ENCODE data around the gene ZAP70. TPM values are rescaled to one million over a fixed set of nuclear protein-coding genes. Genes with fewer than 3 reads are reported as not detected.

Gene ZAP70
- total RNA-seq, 1 experiment from 2014 or later: 0.61 TPM

DNA sequence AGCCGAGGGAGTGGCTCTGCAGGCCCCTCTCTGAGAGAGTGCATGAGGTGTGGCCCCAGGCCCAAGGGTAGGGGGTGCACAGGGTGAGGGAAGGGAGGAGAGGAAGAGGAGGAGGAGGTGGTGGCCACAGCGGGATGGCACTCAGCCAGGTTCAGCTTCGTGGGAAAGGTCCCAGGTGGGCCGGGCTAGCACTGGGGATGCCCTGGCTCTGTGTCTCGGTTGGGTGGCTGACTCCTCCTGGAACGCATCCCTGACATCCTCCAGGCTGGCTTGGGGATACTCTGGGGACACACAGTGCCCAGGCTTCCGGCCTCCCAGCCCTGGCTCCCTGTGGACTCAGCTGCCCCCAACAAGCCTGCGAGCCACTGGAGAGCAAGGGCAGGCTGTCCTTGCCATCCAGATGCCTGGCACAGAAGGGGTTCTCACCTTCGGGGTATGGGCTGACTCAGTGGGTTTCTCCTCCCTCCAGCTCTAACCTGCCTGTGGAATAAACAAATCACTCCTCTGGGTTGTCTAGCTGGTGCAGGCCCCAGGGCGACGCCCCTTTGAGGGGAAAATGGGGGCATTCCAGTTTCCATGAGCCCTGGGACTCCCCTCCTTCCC, 582 bp upstream of the ZAP70 start (continued):
- TF ChIP-seq, protein P1, sequence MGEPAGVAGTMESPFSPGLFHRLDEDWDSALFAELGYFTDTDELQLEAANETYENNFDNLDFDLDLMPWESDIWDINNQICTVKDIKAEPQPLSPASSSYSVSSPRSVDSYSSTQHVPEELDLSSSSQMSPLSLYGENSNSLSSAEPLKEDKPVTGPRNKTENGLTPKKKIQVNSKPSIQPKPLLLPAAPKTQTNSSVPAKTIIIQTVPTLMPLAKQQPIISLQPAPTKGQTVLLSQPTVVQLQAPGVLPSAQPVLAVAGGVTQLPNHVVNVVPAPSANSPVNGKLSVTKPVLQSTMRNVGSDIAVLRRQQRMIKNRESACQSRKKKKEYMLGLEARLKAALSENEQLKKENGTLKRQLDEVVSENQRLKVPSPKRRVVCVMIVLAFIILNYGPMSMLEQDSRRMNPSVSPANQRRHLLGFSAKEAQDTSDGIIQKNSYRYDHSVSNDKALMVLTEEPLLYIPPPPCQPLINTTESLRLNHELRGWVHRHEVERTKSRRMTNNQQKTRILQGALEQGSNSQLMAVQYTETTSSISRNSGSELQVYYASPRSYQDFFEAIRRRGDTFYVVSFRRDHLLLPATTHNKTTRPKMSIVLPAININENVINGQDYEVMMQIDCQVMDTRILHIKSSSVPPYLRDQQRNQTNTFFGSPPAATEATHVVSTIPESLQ (CRISPR knock-in tag; IDR thresholded peaks at IDR 0.05): no peak
- TF ChIP-seq, protein P2, sequence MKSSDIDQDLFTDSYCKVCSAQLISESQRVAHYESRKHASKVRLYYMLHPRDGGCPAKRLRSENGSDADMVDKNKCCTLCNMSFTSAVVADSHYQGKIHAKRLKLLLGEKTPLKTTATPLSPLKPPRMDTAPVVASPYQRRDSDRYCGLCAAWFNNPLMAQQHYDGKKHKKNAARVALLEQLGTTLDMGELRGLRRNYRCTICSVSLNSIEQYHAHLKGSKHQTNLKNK (CRISPR knock-in tag; IDR thresholded peaks at IDR 0.05): no peak
- TF ChIP-seq, protein P3, sequence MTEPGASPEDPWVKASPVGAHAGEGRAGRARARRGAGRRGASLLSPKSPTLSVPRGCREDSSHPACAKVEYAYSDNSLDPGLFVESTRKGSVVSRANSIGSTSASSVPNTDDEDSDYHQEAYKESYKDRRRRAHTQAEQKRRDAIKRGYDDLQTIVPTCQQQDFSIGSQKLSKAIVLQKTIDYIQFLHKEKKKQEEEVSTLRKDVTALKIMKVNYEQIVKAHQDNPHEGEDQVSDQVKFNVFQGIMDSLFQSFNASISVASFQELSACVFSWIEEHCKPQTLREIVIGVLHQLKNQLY (CRISPR knock-in tag; IDR thresholded peaks at IDR 0.05): no peak
- TF ChIP-seq, protein P4, sequence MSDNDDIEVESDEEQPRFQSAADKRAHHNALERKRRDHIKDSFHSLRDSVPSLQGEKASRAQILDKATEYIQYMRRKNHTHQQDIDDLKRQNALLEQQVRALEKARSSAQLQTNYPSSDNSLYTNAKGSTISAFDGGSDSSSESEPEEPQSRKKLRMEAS (CRISPR knock-in tag; IDR thresholded peaks at IDR 0.05): no peak
- TF ChIP-seq JAZF1 (CRISPR knock-in tag; IDR thresholded peaks at IDR 0.05): no peak

DNA sequence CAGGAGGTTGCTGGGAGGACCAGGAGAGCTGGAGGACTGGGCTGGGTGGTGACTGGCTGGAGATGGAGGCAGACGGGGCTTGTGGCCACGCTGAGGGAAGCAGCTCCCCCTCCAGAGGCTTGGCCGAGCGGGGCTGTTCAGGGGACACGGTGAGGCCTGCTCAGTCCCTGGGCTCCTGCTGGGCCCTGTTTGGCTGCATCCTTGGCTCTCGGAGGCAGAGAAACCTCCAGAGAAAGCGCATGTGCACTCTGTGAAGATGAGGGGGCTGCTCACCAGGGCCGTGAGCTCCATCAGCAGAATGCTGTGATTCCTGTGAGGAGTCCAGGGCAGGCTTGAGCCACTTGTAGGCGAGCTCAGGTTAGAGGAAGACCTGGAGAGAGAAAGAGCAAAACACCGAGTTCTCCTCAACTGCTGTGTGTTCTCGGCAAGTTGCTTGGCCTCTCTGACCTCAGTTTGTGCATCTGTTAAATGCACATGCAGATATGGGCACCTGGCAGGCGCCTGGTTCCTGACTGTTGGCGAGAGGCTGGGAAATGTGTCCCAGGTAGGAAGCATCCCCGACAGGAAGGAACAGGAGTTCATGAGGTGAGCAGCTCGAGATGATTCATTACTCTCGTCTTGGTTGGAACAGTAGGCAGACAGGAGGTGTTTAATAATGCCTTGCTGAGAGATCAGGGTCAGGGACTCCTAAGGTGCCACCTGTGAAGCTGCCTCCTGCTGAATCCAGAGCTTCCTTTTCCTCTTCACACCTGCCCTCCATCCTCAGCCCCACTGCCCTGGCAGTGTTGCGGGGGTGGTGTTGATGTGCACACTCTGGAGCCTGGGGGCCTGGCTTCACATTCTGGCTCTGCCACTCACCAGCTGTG, 941 bp downstream of the ZAP70 start:
- Mint-ChIP-seq H3K4me1 (peaks cover 19% of the 10 kb centered on the region), H3K27ac (no peak overlapping the region), H3K27me3 (ENCODE audit: low read depth) (peaks cover 4% of the 10 kb centered on the region), H3K4me3 (no peak overlapping the region), H3K36me3 (0 out of 2 replicates have a peak, but pooled peaks cover 2% of the 10 kb centered on the region), H3K9me3 (peaks cover 3% of the 10 kb centered on the region; the same call in 1 of the 2 replicates)
- CTCF ChIA-PET: interaction anchor here (0.8 to 9.2 kb wide), 6 partner anchors 15 to 124 kb away, joined by 4 to 124 read pairs (median 5); no protein-coding TSS in a partner anchor
- TF ChIP-seq, protein P5, sequence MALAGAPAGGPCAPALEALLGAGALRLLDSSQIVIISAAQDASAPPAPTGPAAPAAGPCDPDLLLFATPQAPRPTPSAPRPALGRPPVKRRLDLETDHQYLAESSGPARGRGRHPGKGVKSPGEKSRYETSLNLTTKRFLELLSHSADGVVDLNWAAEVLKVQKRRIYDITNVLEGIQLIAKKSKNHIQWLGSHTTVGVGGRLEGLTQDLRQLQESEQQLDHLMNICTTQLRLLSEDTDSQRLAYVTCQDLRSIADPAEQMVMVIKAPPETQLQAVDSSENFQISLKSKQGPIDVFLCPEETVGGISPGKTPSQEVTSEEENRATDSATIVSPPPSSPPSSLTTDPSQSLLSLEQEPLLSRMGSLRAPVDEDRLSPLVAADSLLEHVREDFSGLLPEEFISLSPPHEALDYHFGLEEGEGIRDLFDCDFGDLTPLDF (CRISPR knock-in tag; IDR thresholded peaks at IDR 0.05): no peak
- TF ChIP-seq, protein P6, sequence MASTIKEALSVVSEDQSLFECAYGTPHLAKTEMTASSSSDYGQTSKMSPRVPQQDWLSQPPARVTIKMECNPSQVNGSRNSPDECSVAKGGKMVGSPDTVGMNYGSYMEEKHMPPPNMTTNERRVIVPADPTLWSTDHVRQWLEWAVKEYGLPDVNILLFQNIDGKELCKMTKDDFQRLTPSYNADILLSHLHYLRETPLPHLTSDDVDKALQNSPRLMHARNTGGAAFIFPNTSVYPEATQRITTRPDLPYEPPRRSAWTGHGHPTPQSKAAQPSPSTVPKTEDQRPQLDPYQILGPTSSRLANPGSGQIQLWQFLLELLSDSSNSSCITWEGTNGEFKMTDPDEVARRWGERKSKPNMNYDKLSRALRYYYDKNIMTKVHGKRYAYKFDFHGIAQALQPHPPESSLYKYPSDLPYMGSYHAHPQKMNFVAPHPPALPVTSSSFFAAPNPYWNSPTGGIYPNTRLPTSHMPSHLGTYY (CRISPR knock-in tag; IDR thresholded peaks at IDR 0.05): no peak
- TF ChIP-seq, protein P7, sequence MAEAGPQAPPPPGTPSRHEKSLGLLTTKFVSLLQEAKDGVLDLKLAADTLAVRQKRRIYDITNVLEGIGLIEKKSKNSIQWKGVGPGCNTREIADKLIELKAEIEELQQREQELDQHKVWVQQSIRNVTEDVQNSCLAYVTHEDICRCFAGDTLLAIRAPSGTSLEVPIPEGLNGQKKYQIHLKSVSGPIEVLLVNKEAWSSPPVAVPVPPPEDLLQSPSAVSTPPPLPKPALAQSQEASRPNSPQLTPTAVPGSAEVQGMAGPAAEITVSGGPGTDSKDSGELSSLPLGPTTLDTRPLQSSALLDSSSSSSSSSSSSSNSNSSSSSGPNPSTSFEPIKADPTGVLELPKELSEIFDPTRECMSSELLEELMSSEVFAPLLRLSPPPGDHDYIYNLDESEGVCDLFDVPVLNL (CRISPR knock-in tag; IDR thresholded peaks at IDR 0.05; ENCODE audit: borderline replicate concordance, low read depth): no peak
- no peak for TF ChIP-seq ESRRA (CRISPR knock-in tag; IDR thresholded peaks at IDR 0.05; ENCODE audit: borderline replicate concordance)
- no peak for TF ChIP-seq ZNF121 (CRISPR knock-in tag; IDR thresholded peaks at IDR 0.05)
- TF ChIP-seq NFATC4 (CRISPR knock-in tag; IDR thresholded peaks at IDR 0.05): no peak
- no peak for TF ChIP-seq TEAD1 (CRISPR knock-in tag; IDR thresholded peaks at IDR 0.05)
- TF ChIP-seq, protein P8, sequence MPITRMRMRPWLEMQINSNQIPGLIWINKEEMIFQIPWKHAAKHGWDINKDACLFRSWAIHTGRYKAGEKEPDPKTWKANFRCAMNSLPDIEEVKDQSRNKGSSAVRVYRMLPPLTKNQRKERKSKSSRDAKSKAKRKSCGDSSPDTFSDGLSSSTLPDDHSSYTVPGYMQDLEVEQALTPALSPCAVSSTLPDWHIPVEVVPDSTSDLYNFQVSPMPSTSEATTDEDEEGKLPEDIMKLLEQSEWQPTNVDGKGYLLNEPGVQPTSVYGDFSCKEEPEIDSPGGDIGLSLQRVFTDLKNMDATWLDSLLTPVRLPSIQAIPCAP (CRISPR knock-in tag; IDR thresholded peaks at IDR 0.05): no peak
- TF ChIP-seq, protein P9, sequence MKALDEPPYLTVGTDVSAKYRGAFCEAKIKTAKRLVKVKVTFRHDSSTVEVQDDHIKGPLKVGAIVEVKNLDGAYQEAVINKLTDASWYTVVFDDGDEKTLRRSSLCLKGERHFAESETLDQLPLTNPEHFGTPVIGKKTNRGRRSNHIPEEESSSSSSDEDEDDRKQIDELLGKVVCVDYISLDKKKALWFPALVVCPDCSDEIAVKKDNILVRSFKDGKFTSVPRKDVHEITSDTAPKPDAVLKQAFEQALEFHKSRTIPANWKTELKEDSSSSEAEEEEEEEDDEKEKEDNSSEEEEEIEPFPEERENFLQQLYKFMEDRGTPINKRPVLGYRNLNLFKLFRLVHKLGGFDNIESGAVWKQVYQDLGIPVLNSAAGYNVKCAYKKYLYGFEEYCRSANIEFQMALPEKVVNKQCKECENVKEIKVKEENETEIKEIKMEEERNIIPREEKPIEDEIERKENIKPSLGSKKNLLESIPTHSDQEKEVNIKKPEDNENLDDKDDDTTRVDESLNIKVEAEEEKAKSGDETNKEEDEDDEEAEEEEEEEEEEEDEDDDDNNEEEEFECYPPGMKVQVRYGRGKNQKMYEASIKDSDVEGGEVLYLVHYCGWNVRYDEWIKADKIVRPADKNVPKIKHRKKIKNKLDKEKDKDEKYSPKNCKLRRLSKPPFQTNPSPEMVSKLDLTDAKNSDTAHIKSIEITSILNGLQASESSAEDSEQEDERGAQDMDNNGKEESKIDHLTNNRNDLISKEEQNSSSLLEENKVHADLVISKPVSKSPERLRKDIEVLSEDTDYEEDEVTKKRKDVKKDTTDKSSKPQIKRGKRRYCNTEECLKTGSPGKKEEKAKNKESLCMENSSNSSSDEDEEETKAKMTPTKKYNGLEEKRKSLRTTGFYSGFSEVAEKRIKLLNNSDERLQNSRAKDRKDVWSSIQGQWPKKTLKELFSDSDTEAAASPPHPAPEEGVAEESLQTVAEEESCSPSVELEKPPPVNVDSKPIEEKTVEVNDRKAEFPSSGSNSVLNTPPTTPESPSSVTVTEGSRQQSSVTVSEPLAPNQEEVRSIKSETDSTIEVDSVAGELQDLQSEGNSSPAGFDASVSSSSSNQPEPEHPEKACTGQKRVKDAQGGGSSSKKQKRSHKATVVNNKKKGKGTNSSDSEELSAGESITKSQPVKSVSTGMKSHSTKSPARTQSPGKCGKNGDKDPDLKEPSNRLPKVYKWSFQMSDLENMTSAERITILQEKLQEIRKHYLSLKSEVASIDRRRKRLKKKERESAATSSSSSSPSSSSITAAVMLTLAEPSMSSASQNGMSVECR (CRISPR knock-in tag; IDR thresholded peaks at IDR 0.05; ENCODE audit: borderline replicate concordance): no peak
- TF ChIP-seq, protein P10, sequence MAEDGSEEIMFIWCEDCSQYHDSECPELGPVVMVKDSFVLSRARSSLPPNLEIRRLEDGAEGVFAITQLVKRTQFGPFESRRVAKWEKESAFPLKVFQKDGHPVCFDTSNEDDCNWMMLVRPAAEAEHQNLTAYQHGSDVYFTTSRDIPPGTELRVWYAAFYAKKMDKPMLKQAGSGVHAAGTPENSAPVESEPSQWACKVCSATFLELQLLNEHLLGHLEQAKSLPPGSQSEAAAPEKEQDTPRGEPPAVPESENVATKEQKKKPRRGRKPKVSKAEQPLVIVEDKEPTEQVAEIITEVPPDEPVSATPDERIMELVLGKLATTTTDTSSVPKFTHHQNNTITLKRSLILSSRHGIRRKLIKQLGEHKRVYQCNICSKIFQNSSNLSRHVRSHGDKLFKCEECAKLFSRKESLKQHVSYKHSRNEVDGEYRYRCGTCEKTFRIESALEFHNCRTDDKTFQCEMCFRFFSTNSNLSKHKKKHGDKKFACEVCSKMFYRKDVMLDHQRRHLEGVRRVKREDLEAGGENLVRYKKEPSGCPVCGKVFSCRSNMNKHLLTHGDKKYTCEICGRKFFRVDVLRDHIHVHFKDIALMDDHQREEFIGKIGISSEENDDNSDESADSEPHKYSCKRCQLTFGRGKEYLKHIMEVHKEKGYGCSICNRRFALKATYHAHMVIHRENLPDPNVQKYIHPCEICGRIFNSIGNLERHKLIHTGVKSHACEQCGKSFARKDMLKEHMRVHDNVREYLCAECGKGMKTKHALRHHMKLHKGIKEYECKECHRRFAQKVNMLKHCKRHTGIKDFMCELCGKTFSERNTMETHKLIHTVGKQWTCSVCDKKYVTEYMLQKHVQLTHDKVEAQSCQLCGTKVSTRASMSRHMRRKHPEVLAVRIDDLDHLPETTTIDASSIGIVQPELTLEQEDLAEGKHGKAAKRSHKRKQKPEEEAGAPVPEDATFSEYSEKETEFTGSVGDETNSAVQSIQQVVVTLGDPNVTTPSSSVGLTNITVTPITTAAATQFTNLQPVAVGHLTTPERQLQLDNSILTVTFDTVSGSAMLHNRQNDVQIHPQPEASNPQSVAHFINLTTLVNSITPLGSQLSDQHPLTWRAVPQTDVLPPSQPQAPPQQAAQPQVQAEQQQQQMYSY (CRISPR knock-in tag; IDR thresholded peaks at IDR 0.05): no peak
- no peak for TF ChIP-seq MXD4 (CRISPR knock-in tag; IDR thresholded peaks at IDR 0.05; ENCODE audit: borderline replicate concordance)
- ATAC-seq (no peak), DNase-seq (ENCODE audit: low spot score) (no peak)
- POLR2A ChIA-PET: interaction anchor here (1.3 kb wide), 1 partner anchor 12 kb away, joined by 4 read pairs; no protein-coding TSS in a partner anchor

All from WTC11 (cell line).